CD4-positive, alpha-beta T cell (primary cell): ENCODE data around the gene PKNOX1. TPM values are rescaled to one million over a fixed set of nuclear protein-coding genes. Genes with fewer than 3 reads are reported as not detected.
"Not testable (repeated sequence)": the region's sequence is repeated elsewhere in the genome, so short reads cannot be mapped to it uniquely, and the experiment has no call there.

ENCODE experiments used
- ATAC-seq: fragments of 200-7000 bp; cut with Tn5 transposase; one replicate; pipeline ENCODE4 v1.10.0; 2022; ENCODE audit warnings: mild to moderate bottlenecking; ENCODE audit not compliant: poor library complexity
- CTCF ChIA-PET: fragments of 350-600 bp; sonication (Branson Sonifier 250); formaldehyde crosslinking; loops from one replicate; lab custom pipeline; 2021; ENCODE audit warnings: antibody characterized with exemption, inconsistent platforms; lab: Charles Lee
- POLR2A ChIA-PET: fragments of 350-600 bp; sonication (Branson Sonifier 250); formaldehyde crosslinking; loops from one replicate; lab custom pipeline; 2021; ENCODE audit warnings: antibody characterized with exemption, inconsistent platforms; lab: Charles Lee
- DNase-seq, 14 experiments: peaks; one replicate each; pipeline ENCODE4 v3.0.0-alpha.2; 2013 to 2020; ENCODE audit warnings: mixed read lengths in 2 of 14
- H3K27ac ChIP-seq, 2 donors: one replicate each; pipeline versions ENCODE4 v1.5.1 to v1.7.0; 2013; ENCODE audit warnings: low read length in 2 of 2, low read depth in 1 of 2, mild to moderate bottlenecking in 1 of 2
- H3K27me3 ChIP-seq, 2 experiments: 1 replicate in 1 of 2; 2 replicates in 1 of 2; pipeline versions ENCODE4 v1.6.1 to v1.7.0; 2013; ENCODE audit warnings: low read length in 2 of 2, control low read depth in 1 of 2, mild to moderate bottlenecking in 1 of 2, moderate library complexity in 1 of 2; ENCODE audit not compliant: insufficient read depth in 2 of 2, control insufficient read depth in 1 of 2
- H3K36me3 ChIP-seq: one replicate; pipeline ENCODE4 v1.6.1; 2013; ENCODE audit warnings: low read length, control low read depth; ENCODE audit not compliant: insufficient read depth
- H3K4me1 ChIP-seq: one replicate; pipeline ENCODE4 v1.6.1; 2013; ENCODE audit warnings: low read length, control low read depth; ENCODE audit not compliant: insufficient read depth
- H3K4me3 ChIP-seq: one replicate; pipeline ENCODE4 v1.5.1; 2013; ENCODE audit warnings: mild to moderate bottlenecking, low read length, moderate library complexity
- H3K9me3 ChIP-seq, 2 experiments: 1 replicate in 1 of 2; 2 replicates in 1 of 2; pipeline versions ENCODE4 v1.6.1 to v1.7.0; 2013; ENCODE audit warnings: low read length in 2 of 2, mild to moderate bottlenecking in 2 of 2, control low read depth in 1 of 2, moderate library complexity in 1 of 2; ENCODE audit not compliant: control insufficient read depth in 1 of 2, insufficient read depth in 1 of 2
- H3K27ac Mint-ChIP-seq: one replicate; pipeline ENCODE4 v1.8.0; 2020; ENCODE audit warnings: mixed read lengths
- H3K27me3 Mint-ChIP-seq: one replicate; pipeline ENCODE4 v1.8.0; 2021; ENCODE audit warnings: mixed read lengths
- H3K36me3 Mint-ChIP-seq: one replicate; pipeline ENCODE4 v1.8.0; 2021; ENCODE audit warnings: low read depth, mixed read lengths
- H3K4me1 Mint-ChIP-seq: one replicate; pipeline ENCODE4 v1.8.0; 2021; ENCODE audit warnings: low read depth, mixed read lengths
- H3K4me3 Mint-ChIP-seq: one replicate; pipeline ENCODE4 v1.8.0; 2020; ENCODE audit warnings: mild to moderate bottlenecking, mixed read lengths
- H3K9me3 Mint-ChIP-seq: one replicate; pipeline ENCODE4 v1.8.0; 2020; ENCODE audit warnings: mixed read lengths
- CTCF ChIP-seq: fragments of 200-600 bp; IDR thresholded peaks from one replicate; pipeline ENCODE4 v1.8.0; 2022; ENCODE audit warnings: antibody characterized with exemption, mild to moderate bottlenecking
- intact Hi-C, 2 experiments: fragments of 100-400 bp; cut with DNase I in 1 of 2; cut with micrococcal nuclease in 1 of 2; formaldehyde crosslinking; loops; one replicate each; pipeline versions ENCODE4 v1.15.1 to v1.9.0; 2023 to 2025; cut with DNase I, micrococcal nuclease
- total RNA-seq, 174 experiments: library from RNA in 2 of 174; stranded (reverse) in 2 of 174; gene quantifications; one replicate each; pipeline ENCODE4 v1.2.3 and lab custom pipeline; 2021 to 2026

The PKNOX1 gene
- total RNA-seq, 2 experiments from 2014 or later, result 10.3 TPM

- H3K4me3 Mint-ChIP-seq, result no peak overlapping the region
- CTCF ChIA-PET, result no interaction called here
Observed at GRCh38 chr21:43034101-43034500, 59.7 kb downstream of the PKNOX1 start.

GRCh38 chr21:43034826-43035225 is 60.5 kb downstream of the PKNOX1 start:
- POLR2A ChIA-PET, result no interaction called here
- no peak for ATAC-seq
- H3K27ac ChIP-seq, result no peak overlapping the region
- Mint-ChIP-seq H3K9me3 (no peaks in the 10 kb centered on the region), H3K4me1 (no peaks in the 10 kb centered on the region), H3K4me3 (no peak overlapping the region), H3K36me3 (peaks cover 51% of the 10 kb centered on the region), H3K27me3 (no peaks in the 10 kb centered on the region), H3K27ac (no peak overlapping the region)
- no peaks in the 10 kb centered on the region for H3K27me3 ChIP-seq
- no peaks in the 10 kb centered on the region for H3K9me3 ChIP-seq
- H3K4me1 ChIP-seq, result no peaks in the 10 kb centered on the region
- H3K36me3 ChIP-seq, result peaks cover 18% of the 10 kb centered on the region
- no peak for DNase-seq
- H3K4me3 ChIP-seq, result no peak overlapping the region
- CTCF ChIA-PET, result no interaction called here
- intact Hi-C loops, result no loop called here
- TF ChIP-seq CTCF, result no peak

More at GRCh38 chr21:43034101-43034500, 59.7 kb downstream of the PKNOX1 start:
- ATAC-seq (no peak), DNase-seq (no peak)
- TF ChIP-seq CTCF, result no peak
- Histone ChIP-seq H3K4me1 (no peaks in the 10 kb centered on the region), H3K4me3 (no peak overlapping the region), H3K36me3 (peaks cover 23% of the 10 kb centered on the region), H3K27me3 (no peaks in the 10 kb centered on the region), H3K9me3 (no peaks in the 10 kb centered on the region), H3K27ac (no peak overlapping the region)
- H3K9me3 Mint-ChIP-seq, result no peaks in the 10 kb centered on the region
- no peak overlapping the region for H3K27ac Mint-ChIP-seq
- POLR2A ChIA-PET, result no interaction called here
- no peaks in the 10 kb centered on the region for H3K4me1 Mint-ChIP-seq
- peaks cover 58% of the 10 kb centered on the region for H3K36me3 Mint-ChIP-seq
- H3K27me3 Mint-ChIP-seq, result no peaks in the 10 kb centered on the region
- intact Hi-C loops, result no loop called here

GRCh38 chr21:43036889-43037288 is 62.5 kb downstream of the PKNOX1 start:
- DNase-seq, H3K4me1 ChIP-seq, H3K27me3 Mint-ChIP-seq, ATAC-seq, H3K27ac ChIP-seq, CTCF ChIA-PET, H3K4me3 Mint-ChIP-seq, H3K36me3 ChIP-seq, H3K9me3 ChIP-seq, H3K4me1 Mint-ChIP-seq, H3K27ac Mint-ChIP-seq, H3K4me3 ChIP-seq, H3K27me3 ChIP-seq, H3K9me3 Mint-ChIP-seq, intact Hi-C loops, POLR2A ChIA-PET: not testable (repeated sequence)
- peaks cover 31% of the 10 kb centered on the region for H3K36me3 Mint-ChIP-seq

- H3K27me3 ChIP-seq, H3K9me3 ChIP-seq, H3K4me3 Mint-ChIP-seq, H3K4me3 ChIP-seq, H3K9me3 Mint-ChIP-seq, POLR2A ChIA-PET, H3K4me1 Mint-ChIP-seq, H3K36me3 ChIP-seq, intact Hi-C loops, H3K4me1 ChIP-seq, CTCF ChIA-PET, DNase-seq, H3K27ac Mint-ChIP-seq, H3K27ac ChIP-seq, ATAC-seq, H3K27me3 Mint-ChIP-seq: not testable (repeated sequence)
- peaks cover 19% of the 10 kb centered on the region for H3K36me3 Mint-ChIP-seq
Observed at GRCh38 chr21:43037918-43038658, 63.7 kb downstream of the PKNOX1 start.

GRCh38 chr21:43038659-43039044 is 64.3 kb downstream of the PKNOX1 start:
- H3K27me3 Mint-ChIP-seq, DNase-seq, H3K9me3 Mint-ChIP-seq, POLR2A ChIA-PET, H3K4me1 Mint-ChIP-seq, H3K36me3 ChIP-seq, H3K9me3 ChIP-seq, H3K4me3 ChIP-seq, intact Hi-C loops, H3K4me3 Mint-ChIP-seq, H3K4me1 ChIP-seq, H3K27ac ChIP-seq, ATAC-seq, H3K27ac Mint-ChIP-seq, CTCF ChIA-PET, H3K27me3 ChIP-seq: not testable (repeated sequence)
- peaks cover 17% of the 10 kb centered on the region for H3K36me3 Mint-ChIP-seq

- H3K4me1 Mint-ChIP-seq, DNase-seq, H3K36me3 ChIP-seq, H3K27ac ChIP-seq, H3K4me3 Mint-ChIP-seq, POLR2A ChIA-PET, intact Hi-C loops, H3K36me3 Mint-ChIP-seq, H3K4me3 ChIP-seq, H3K27ac Mint-ChIP-seq, H3K27me3 Mint-ChIP-seq, H3K27me3 ChIP-seq, H3K9me3 Mint-ChIP-seq, ATAC-seq, H3K9me3 ChIP-seq, CTCF ChIA-PET: not testable (repeated sequence)
- peaks cover 13% of the 10 kb centered on the region for H3K4me1 ChIP-seq
Observed at GRCh38 chr21:43042169-43042568, 67.8 kb downstream of the PKNOX1 start.
